NT2/D1 (cell line): Measurements from ENCODE around the gene CXCL17.

ENCODE experiments used
- SUZ12 ChIP-seq: IDR thresholded peaks from 2 replicates; pipeline ENCODE4 v1.6.1; 2011; ENCODE audit not compliant: insufficient read length, insufficient read depth; ENCODE audit errors: extremely low read depth
- ZNF274 ChIP-seq: IDR thresholded peaks from 2 replicates; pipeline ENCODE4 v1.6.1; 2011; ENCODE audit warnings: mild to moderate bottlenecking, low read depth, low read length

GRCh38 chr19:42420055-42420544, 22.6 kb downstream of the CXCL17 start:
- TF ChIP-seq SUZ12 = no peak
- no peak for TF ChIP-seq ZNF274
